K562 (cell line): ENCODE data around the gene ITGB2. TPM values are rescaled to one million over a fixed set of nuclear protein-coding genes. Genes with fewer than 3 reads are reported as not detected.

Source experiments
- BRF1 ChIP-seq: IDR thresholded peaks from 3 replicates; pipeline ENCODE4 v1.6.1; 2011; ENCODE audit warnings: borderline replicate concordance, mild to moderate bottlenecking; ENCODE audit not compliant: insufficient read length; ENCODE audit errors: extremely low read depth
- polyA plus RNA-seq, 8 experiments: library from polyadenylated mRNA; depleted of rRNA in 4 of 8; stranded (reverse) in 5 of 8; unstranded in 3 of 8; fragments of >200 nt; fragmentation: Nextera tagmentation in 2 of 8; fragmentation: Illumina TruSeq in 1 of 8; extraction: Ambion mirVana in 2 of 8; extraction: Trizol in 1 of 8; gene quantifications; 2 replicates each; pipeline versions ENCODE4 v1.2.1 to v1.2.3, GENCODE V29; 2011 to 2014; ENCODE audit warnings: inconsistent platforms in 1 of 8, missing spikeins in 1 of 8
- total RNA-seq, 7 experiments: library from RNA; depleted of rRNA in 6 of 7; stranded (reverse); fragments of >200 nt in 6 of 7; fragmentation: Illumina TruSeq in 2 of 7; extraction: Trizol in 2 of 7; gene quantifications; 2 replicates each; pipeline versions ENCODE4 v1.2.1 to v1.2.3, GENCODE V29; 2011 to 2021; ENCODE audit warnings: low replicate concordance in 1 of 7
- TF ChIP-seq, protein P1 (sequence below): fragments of 450-650 bp; IDR thresholded peaks from 2 replicates; pipeline ENCODE4 v1.6.1; 2016; ENCODE audit warnings: mild to moderate bottlenecking, moderate library complexity
- TF ChIP-seq, protein P2 (sequence below): fragments of 250-450 bp; sonication (Bioruptor Pico); IDR thresholded peaks from 2 replicates; pipeline ENCODE4 v1.9.0; 2021; ENCODE audit warnings: mild to moderate bottlenecking, inconsistent platforms

ITGB2 gene
- total and polyA plus RNA-seq, 9 of the 15 experiments (the other 6 are each of a cell fraction or from before 2014, with no cell fraction given): 0.07 to 1.3 (median 0.51) TPM; not detected in 2

DNA sequence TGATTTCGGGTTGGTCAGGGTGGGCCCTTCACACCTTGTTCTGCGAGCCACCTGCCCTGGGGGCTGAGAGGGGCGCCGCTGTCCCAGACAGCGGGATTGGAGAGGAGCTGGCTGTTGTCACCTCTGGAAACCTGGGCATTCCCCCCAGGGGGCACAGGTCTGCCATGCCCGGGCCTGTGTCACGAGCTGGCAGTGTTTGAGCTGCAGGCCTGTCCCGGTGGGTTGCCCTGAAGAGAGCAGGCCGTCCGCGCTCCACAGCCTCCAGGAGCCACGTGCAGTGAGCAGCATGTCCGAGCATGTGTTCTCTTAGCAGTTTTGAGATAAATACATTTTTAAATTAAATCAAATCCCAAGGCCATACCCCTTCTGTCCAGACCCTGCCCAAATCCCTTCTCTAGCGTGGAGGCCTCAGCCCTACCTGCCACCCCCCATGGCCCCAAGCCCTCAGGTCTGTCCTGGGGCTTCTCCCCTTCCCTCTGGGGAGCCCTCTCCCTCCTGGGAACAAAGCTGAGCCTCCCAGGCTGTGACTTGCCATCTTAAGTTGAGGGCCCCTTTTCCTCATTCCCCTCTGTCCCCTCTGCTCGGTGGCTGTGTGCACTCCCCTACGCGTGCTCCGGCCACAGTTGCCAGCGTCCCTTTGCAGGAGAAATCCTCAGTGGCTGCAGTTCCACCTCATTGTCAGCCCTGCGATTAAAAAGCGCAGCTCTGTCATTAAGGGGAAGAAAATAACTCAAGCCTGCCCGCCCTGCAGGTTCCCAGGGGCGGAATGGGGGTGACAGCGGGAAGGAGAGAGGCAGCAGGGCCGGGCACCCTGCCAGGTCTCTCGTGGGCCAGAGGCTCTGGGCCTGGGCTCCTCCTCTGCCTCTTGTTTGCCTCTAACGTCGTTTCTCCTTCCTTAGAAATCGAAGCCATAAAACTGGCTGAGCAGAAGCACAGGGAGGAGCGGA, 45.7 kb upstream of the ITGB2 start (continued):
- TF ChIP-seq, protein P1, sequence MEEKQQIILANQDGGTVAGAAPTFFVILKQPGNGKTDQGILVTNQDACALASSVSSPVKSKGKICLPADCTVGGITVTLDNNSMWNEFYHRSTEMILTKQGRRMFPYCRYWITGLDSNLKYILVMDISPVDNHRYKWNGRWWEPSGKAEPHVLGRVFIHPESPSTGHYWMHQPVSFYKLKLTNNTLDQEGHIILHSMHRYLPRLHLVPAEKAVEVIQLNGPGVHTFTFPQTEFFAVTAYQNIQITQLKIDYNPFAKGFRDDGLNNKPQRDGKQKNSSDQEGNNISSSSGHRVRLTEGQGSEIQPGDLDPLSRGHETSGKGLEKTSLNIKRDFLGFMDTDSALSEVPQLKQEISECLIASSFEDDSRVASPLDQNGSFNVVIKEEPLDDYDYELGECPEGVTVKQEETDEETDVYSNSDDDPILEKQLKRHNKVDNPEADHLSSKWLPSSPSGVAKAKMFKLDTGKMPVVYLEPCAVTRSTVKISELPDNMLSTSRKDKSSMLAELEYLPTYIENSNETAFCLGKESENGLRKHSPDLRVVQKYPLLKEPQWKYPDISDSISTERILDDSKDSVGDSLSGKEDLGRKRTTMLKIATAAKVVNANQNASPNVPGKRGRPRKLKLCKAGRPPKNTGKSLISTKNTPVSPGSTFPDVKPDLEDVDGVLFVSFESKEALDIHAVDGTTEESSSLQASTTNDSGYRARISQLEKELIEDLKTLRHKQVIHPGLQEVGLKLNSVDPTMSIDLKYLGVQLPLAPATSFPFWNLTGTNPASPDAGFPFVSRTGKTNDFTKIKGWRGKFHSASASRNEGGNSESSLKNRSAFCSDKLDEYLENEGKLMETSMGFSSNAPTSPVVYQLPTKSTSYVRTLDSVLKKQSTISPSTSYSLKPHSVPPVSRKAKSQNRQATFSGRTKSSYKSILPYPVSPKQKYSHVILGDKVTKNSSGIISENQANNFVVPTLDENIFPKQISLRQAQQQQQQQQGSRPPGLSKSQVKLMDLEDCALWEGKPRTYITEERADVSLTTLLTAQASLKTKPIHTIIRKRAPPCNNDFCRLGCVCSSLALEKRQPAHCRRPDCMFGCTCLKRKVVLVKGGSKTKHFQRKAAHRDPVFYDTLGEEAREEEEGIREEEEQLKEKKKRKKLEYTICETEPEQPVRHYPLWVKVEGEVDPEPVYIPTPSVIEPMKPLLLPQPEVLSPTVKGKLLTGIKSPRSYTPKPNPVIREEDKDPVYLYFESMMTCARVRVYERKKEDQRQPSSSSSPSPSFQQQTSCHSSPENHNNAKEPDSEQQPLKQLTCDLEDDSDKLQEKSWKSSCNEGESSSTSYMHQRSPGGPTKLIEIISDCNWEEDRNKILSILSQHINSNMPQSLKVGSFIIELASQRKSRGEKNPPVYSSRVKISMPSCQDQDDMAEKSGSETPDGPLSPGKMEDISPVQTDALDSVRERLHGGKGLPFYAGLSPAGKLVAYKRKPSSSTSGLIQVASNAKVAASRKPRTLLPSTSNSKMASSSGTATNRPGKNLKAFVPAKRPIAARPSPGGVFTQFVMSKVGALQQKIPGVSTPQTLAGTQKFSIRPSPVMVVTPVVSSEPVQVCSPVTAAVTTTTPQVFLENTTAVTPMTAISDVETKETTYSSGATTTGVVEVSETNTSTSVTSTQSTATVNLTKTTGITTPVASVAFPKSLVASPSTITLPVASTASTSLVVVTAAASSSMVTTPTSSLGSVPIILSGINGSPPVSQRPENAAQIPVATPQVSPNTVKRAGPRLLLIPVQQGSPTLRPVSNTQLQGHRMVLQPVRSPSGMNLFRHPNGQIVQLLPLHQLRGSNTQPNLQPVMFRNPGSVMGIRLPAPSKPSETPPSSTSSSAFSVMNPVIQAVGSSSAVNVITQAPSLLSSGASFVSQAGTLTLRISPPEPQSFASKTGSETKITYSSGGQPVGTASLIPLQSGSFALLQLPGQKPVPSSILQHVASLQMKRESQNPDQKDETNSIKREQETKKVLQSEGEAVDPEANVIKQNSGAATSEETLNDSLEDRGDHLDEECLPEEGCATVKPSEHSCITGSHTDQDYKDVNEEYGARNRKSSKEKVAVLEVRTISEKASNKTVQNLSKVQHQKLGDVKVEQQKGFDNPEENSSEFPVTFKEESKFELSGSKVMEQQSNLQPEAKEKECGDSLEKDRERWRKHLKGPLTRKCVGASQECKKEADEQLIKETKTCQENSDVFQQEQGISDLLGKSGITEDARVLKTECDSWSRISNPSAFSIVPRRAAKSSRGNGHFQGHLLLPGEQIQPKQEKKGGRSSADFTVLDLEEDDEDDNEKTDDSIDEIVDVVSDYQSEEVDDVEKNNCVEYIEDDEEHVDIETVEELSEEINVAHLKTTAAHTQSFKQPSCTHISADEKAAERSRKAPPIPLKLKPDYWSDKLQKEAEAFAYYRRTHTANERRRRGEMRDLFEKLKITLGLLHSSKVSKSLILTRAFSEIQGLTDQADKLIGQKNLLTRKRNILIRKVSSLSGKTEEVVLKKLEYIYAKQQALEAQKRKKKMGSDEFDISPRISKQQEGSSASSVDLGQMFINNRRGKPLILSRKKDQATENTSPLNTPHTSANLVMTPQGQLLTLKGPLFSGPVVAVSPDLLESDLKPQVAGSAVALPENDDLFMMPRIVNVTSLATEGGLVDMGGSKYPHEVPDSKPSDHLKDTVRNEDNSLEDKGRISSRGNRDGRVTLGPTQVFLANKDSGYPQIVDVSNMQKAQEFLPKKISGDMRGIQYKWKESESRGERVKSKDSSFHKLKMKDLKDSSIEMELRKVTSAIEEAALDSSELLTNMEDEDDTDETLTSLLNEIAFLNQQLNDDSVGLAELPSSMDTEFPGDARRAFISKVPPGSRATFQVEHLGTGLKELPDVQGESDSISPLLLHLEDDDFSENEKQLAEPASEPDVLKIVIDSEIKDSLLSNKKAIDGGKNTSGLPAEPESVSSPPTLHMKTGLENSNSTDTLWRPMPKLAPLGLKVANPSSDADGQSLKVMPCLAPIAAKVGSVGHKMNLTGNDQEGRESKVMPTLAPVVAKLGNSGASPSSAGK: no peak
- no peak for TF ChIP-seq BRF1
- TF ChIP-seq, protein P2, sequence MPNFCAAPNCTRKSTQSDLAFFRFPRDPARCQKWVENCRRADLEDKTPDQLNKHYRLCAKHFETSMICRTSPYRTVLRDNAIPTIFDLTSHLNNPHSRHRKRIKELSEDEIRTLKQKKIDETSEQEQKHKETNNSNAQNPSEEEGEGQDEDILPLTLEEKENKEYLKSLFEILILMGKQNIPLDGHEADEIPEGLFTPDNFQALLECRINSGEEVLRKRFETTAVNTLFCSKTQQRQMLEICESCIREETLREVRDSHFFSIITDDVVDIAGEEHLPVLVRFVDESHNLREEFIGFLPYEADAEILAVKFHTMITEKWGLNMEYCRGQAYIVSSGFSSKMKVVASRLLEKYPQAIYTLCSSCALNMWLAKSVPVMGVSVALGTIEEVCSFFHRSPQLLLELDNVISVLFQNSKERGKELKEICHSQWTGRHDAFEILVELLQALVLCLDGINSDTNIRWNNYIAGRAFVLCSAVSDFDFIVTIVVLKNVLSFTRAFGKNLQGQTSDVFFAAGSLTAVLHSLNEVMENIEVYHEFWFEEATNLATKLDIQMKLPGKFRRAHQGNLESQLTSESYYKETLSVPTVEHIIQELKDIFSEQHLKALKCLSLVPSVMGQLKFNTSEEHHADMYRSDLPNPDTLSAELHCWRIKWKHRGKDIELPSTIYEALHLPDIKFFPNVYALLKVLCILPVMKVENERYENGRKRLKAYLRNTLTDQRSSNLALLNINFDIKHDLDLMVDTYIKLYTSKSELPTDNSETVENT: no peak
